Panc1 (cell line): ENCODE data around the gene TMEM236.

ENCODE experiments used
- POLR2AphosphoS5 ChIP-seq: IDR thresholded peaks from 2 replicates; pipeline ENCODE4 v1.6.1; 2012; ENCODE audit warnings: mild to moderate bottlenecking, low read depth, low read length, moderate library complexity
- REST ChIP-seq, 2 experiments: IDR thresholded peaks; 2 replicates each; pipeline ENCODE4 v1.6.1; 2011 to 2012; ENCODE audit warnings: low read depth in 2 of 2, control low read depth in 1 of 2, low read length in 1 of 2, mild to moderate bottlenecking in 1 of 2, moderate library complexity in 1 of 2; ENCODE audit not compliant: insufficient read depth in 1 of 2
- SIN3A ChIP-seq: IDR thresholded peaks from 2 replicates; pipeline ENCODE4 v1.6.1; 2012; ENCODE audit warnings: low read depth, mild to moderate bottlenecking, low read length, moderate library complexity, borderline replicate concordance; ENCODE audit not compliant: insufficient read depth
- TCF7L2 ChIP-seq: IDR thresholded peaks from 2 replicates; pipeline ENCODE4 v1.6.1; 2011; ENCODE audit warnings: mild to moderate bottlenecking, low read depth, low read length, inconsistent platforms
- TF ChIP-seq, protein P1 (sequence below): fragments of 450-650 bp; IDR thresholded peaks from 2 replicates; pipeline ENCODE4 v1.5.1; 2017; ENCODE audit warnings: mild to moderate bottlenecking

- TF ChIP-seq, protein P1, sequence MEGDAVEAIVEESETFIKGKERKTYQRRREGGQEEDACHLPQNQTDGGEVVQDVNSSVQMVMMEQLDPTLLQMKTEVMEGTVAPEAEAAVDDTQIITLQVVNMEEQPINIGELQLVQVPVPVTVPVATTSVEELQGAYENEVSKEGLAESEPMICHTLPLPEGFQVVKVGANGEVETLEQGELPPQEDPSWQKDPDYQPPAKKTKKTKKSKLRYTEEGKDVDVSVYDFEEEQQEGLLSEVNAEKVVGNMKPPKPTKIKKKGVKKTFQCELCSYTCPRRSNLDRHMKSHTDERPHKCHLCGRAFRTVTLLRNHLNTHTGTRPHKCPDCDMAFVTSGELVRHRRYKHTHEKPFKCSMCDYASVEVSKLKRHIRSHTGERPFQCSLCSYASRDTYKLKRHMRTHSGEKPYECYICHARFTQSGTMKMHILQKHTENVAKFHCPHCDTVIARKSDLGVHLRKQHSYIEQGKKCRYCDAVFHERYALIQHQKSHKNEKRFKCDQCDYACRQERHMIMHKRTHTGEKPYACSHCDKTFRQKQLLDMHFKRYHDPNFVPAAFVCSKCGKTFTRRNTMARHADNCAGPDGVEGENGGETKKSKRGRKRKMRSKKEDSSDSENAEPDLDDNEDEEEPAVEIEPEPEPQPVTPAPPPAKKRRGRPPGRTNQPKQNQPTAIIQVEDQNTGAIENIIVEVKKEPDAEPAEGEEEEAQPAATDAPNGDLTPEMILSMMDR, result no peak
- no peak for TF ChIP-seq REST (IDR thresholded peaks at IDR 0.05; ENCODE audit: insufficient read depth in 1 of 2, low read depth in 2 of 2, low read length in 1 of 2)
- no peak for TF ChIP-seq SIN3A
- no peak for TF ChIP-seq POLR2AphosphoS5
- no peak for TF ChIP-seq TCF7L2
Measured at GRCh38 chr10:17733620-17734019, 18.4 kb upstream of the TMEM236 start.
